ENCODE data around the gene COPB1.

Gene COPB1

GRCh38 chr11:14454861-14455632 is 44.6 kb downstream of the COPB1 start:
- Histone ChIP-seq H3K79me2 (no peaks in the 10 kb centered on the region), H3K36me3 (ENCODE audit: control insufficient read depth, insufficient read depth, low read length) (no peaks in the 10 kb centered on the region), H3K4me1 (no peaks in the 10 kb centered on the region), H2AFZ (no peak overlapping the region), H3K4me3 (ENCODE audit: low read depth, low read length) (no peak overlapping the region), H3K9me3 (ENCODE audit: control insufficient read depth, low read length) (no peaks in the 10 kb centered on the region), H3K27ac (no peak overlapping the region), H3K4me2 (ENCODE audit: low read length) (no peak overlapping the region), H3K27me3 (ENCODE audit: control insufficient read depth, insufficient read depth, low read length) (no peaks in the 10 kb centered on the region), H3K9ac (no peak overlapping the region)
- peak; percentile 41 for TF ChIP-seq CTCF (IDR thresholded peaks at IDR 0.05)

GRCh38 chr11:14451825-14452224 is 47.8 kb downstream of the COPB1 start:
- no peaks in the 10 kb centered on the region for H3K79me2 ChIP-seq
- no peak overlapping the region for H3K27ac ChIP-seq
- no peaks in the 10 kb centered on the region for H3K9me3 ChIP-seq (ENCODE audit: control insufficient read depth, low read length)
- TF ChIP-seq CTCF (IDR thresholded peaks at IDR 0.05): no peak
- H3K27me3 ChIP-seq (ENCODE audit: control insufficient read depth, insufficient read depth, low read length): no peaks in the 10 kb centered on the region
- no peak overlapping the region for H3K4me3 ChIP-seq (ENCODE audit: low read depth, low read length)
- no peaks in the 10 kb centered on the region for H3K36me3 ChIP-seq (ENCODE audit: control insufficient read depth, insufficient read depth, low read length)
- H3K9ac ChIP-seq: no peak overlapping the region
- H3K4me1 ChIP-seq: no peaks in the 10 kb centered on the region
- H3K4me2 ChIP-seq (ENCODE audit: low read length): no peak overlapping the region
- no peak overlapping the region for H2AFZ ChIP-seq

- Histone ChIP-seq H3K4me1 (no peaks in the 10 kb centered on the region), H3K36me3 (ENCODE audit: control insufficient read depth, insufficient read depth, low read length) (no peaks in the 10 kb centered on the region), H3K79me2 (no peaks in the 10 kb centered on the region), H3K4me2 (ENCODE audit: low read length) (no peak overlapping the region), H3K9ac (no peak overlapping the region), H3K9me3 (ENCODE audit: control insufficient read depth, low read length) (no peaks in the 10 kb centered on the region), H3K4me3 (ENCODE audit: low read depth, low read length) (no peak overlapping the region), H3K27ac (no peak overlapping the region), H2AFZ (no peak overlapping the region), H3K27me3 (ENCODE audit: control insufficient read depth, insufficient read depth, low read length) (no peaks in the 10 kb centered on the region)
- no peak for TF ChIP-seq CTCF (IDR thresholded peaks at IDR 0.05)
Measured at GRCh38 chr11:14449302-14449714, 50.3 kb downstream of the COPB1 start.

GRCh38 chr11:14448240-14448639 is 51.4 kb downstream of the COPB1 start:
- no peak overlapping the region for H3K4me3 ChIP-seq (ENCODE audit: low read depth, low read length)
- no peaks in the 10 kb centered on the region for H3K4me1 ChIP-seq
- no peak overlapping the region for H3K27ac ChIP-seq
- H3K79me2 ChIP-seq: no peaks in the 10 kb centered on the region
- H2AFZ ChIP-seq: no peak overlapping the region
- no peaks in the 10 kb centered on the region for H3K9me3 ChIP-seq (ENCODE audit: control insufficient read depth, low read length)
- no peak for TF ChIP-seq CTCF (IDR thresholded peaks at IDR 0.05)
- no peak overlapping the region for H3K4me2 ChIP-seq (ENCODE audit: low read length)
- H3K27me3 ChIP-seq (ENCODE audit: control insufficient read depth, insufficient read depth, low read length): no peaks in the 10 kb centered on the region
- no peak overlapping the region for H3K9ac ChIP-seq
- no peaks in the 10 kb centered on the region for H3K36me3 ChIP-seq (ENCODE audit: control insufficient read depth, insufficient read depth, low read length)

- Histone ChIP-seq H3K4me2 (ENCODE audit: low read length) (no peak overlapping the region), H3K9ac (no peak overlapping the region), H3K27ac (no peak overlapping the region), H3K4me1 (no peaks in the 10 kb centered on the region), H3K79me2 (no peaks in the 10 kb centered on the region), H3K36me3 (ENCODE audit: control insufficient read depth, insufficient read depth, low read length) (no peaks in the 10 kb centered on the region), H3K27me3 (ENCODE audit: control insufficient read depth, insufficient read depth, low read length) (no peaks in the 10 kb centered on the region), H2AFZ (no peak overlapping the region), H3K4me3 (ENCODE audit: low read depth, low read length) (no peak overlapping the region), H3K9me3 (ENCODE audit: control insufficient read depth, low read length) (no peaks in the 10 kb centered on the region)
- TF ChIP-seq CTCF (IDR thresholded peaks at IDR 0.05): no peak
Measured at GRCh38 chr11:14446701-14447169, 52.9 kb downstream of the COPB1 start.
